A549 (cell line): Measurements from ENCODE around the gene IL18BP.

Source experiments
- MYC ChIP-seq: IDR thresholded peaks from 2 replicates; pipeline ENCODE4 v1.6.1; 2012; ENCODE audit warnings: mild to moderate bottlenecking, inconsistent platforms, low read length, improper control_type of control experiment, borderline replicate concordance
- NR3C1 ChIP-seq: fragments of >200 bp; sonication (Bioruptor Twin); formaldehyde crosslinking; IDR thresholded peaks from 3 replicates; pipeline ENCODE4 v1.6.1; 2017
- TF ChIP-seq, protein P1 (sequence below): fragments of >200 bp; sonication (Bioruptor Twin); formaldehyde crosslinking; IDR thresholded peaks from 3 replicates; pipeline ENCODE4 v1.5.1; 2016
- TF ChIP-seq, protein P2 (sequence below): fragments of 150-350 bp; IDR thresholded peaks from 2 replicates; pipeline ENCODE4 v1.6.1; 2014; ENCODE audit warnings: low read depth, mild to moderate bottlenecking, low read length

DNA sequence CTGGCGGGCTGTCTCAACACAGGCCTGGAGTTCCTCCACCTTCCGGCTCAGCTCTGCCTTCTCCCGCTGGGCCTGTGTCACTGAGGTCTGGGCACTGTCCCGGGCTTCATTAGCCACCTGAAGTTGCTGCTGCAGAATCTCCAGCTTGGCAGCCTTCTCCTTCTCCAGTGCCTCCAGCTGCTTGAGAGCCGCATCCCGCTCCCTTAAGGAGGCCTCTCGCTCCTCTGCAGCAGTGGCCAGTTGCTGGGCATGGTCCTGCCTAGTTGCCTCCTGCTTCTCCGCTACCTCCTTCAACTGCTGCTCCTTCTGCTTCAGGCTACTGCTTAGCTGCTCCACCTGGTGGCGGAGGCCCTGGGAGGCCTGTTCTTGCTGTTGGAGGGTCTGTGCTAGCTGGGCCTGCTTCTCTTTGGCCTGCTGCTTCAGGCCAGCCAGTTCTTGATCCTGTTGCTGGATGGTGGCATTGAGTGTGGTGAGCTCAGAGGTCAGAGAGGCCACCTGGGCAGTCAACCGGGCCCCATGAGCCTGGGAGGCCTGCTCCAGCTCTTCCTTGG lies 16.9 kb downstream of the IL18BP start:
- TF ChIP-seq NR3C1 = no peak
- TF ChIP-seq, protein P1, sequence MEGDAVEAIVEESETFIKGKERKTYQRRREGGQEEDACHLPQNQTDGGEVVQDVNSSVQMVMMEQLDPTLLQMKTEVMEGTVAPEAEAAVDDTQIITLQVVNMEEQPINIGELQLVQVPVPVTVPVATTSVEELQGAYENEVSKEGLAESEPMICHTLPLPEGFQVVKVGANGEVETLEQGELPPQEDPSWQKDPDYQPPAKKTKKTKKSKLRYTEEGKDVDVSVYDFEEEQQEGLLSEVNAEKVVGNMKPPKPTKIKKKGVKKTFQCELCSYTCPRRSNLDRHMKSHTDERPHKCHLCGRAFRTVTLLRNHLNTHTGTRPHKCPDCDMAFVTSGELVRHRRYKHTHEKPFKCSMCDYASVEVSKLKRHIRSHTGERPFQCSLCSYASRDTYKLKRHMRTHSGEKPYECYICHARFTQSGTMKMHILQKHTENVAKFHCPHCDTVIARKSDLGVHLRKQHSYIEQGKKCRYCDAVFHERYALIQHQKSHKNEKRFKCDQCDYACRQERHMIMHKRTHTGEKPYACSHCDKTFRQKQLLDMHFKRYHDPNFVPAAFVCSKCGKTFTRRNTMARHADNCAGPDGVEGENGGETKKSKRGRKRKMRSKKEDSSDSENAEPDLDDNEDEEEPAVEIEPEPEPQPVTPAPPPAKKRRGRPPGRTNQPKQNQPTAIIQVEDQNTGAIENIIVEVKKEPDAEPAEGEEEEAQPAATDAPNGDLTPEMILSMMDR = peak; percentile 42; the same call in 2 of the 3 replicates
- TF ChIP-seq, protein P2, sequence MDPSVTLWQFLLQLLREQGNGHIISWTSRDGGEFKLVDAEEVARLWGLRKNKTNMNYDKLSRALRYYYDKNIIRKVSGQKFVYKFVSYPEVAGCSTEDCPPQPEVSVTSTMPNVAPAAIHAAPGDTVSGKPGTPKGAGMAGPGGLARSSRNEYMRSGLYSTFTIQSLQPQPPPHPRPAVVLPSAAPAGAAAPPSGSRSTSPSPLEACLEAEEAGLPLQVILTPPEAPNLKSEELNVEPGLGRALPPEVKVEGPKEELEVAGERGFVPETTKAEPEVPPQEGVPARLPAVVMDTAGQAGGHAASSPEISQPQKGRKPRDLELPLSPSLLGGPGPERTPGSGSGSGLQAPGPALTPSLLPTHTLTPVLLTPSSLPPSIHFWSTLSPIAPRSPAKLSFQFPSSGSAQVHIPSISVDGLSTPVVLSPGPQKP = no peak
- TF ChIP-seq MYC = no peak
